ENCODE measurements around the gene TLDC2.

Gene TLDC2

GRCh38 chr20:36875702-36876472 is at the start of gene TLDC2:
TLDC2 (plus strand) TSS chr20:36876138; CDS start chr20:36876175, 37 bp downstream.
- H3K4me3 ChIP-seq (ENCODE audit: low read length): no peak within 1 kb of the TSS
- TF ChIP-seq CTCF (conservative IDR thresholded peaks at IDR 0.05; ENCODE audit: low read length): no peak
- DNase-seq (ENCODE audit: low read depth): no peak

- DNase-seq (ENCODE audit: low read depth): no peak
- TF ChIP-seq CTCF (conservative IDR thresholded peaks at IDR 0.05; ENCODE audit: low read length): no peak
- H3K4me3 ChIP-seq (ENCODE audit: low read length): no peak overlapping the region
Measured at GRCh38 chr20:36826554-36827244, 49.2 kb upstream of the TLDC2 start.

- TF ChIP-seq CTCF (conservative IDR thresholded peaks at IDR 0.05; ENCODE audit: low read length): no peak
- H3K4me3 ChIP-seq (ENCODE audit: low read length): no peak overlapping the region
- peak; percentile 38 for DNase-seq (ENCODE audit: low read depth)
Measured at GRCh38 chr20:36827541-36828279, 48.2 kb upstream of the TLDC2 start.

GRCh38 chr20:36830791-36831691 is 44.9 kb upstream of the TLDC2 start:
- peak; percentile 66 for DNase-seq (ENCODE audit: low read depth)
- peak; percentile 61 for TF ChIP-seq CTCF (conservative IDR thresholded peaks at IDR 0.05; ENCODE audit: low read length)
- no peak overlapping the region for H3K4me3 ChIP-seq (ENCODE audit: low read length)

- no peak for TF ChIP-seq CTCF (conservative IDR thresholded peaks at IDR 0.05; ENCODE audit: low read length)
- DNase-seq (ENCODE audit: low read depth): no peak
Measured at GRCh38 chr20:36832791-36833190, 43.1 kb upstream of the TLDC2 start.

GRCh38 chr20:36833275-36834020 is 42.5 kb upstream of the TLDC2 start:
- peak; percentile 30 for DNase-seq (ENCODE audit: low read depth)
- TF ChIP-seq CTCF (conservative IDR thresholded peaks at IDR 0.05; ENCODE audit: low read length): no peak
- no peak overlapping the region for H3K4me3 ChIP-seq (ENCODE audit: low read length)

More at GRCh38 chr20:36832791-36833190, 43.1 kb upstream of the TLDC2 start:
- H3K4me3 ChIP-seq (ENCODE audit: low read length): no peak overlapping the region

Measured in AG10803 (cell line).